Neuronal stem cell (in vitro differentiated cells): ENCODE measurements around the gene MARS1.

Experiments
- DNase-seq: peaks from one replicate; pipeline ENCODE4 v3.0.0-alpha.2; 2013; ENCODE audit warnings: low spot score
- H2AFZ ChIP-seq: one replicate; pipeline ENCODE4 v1.6.1; 2013; ENCODE audit warnings: mild to moderate bottlenecking, low read length, inconsistent platforms
- H2AK5ac ChIP-seq: 2 replicates; pipeline ENCODE4 v1.6.1; 2013; ENCODE audit warnings: low read depth, mild to moderate bottlenecking, inconsistent platforms, low read length, moderate library complexity, mixed read lengths
- H2BK120ac ChIP-seq: 2 replicates; pipeline ENCODE4 v1.6.1; 2013; ENCODE audit warnings: low read depth, mild to moderate bottlenecking, inconsistent platforms, low read length, moderate library complexity, mixed read lengths
- H2BK12ac ChIP-seq: one replicate; pipeline ENCODE4 v1.6.1; 2013; ENCODE audit warnings: low read length, inconsistent platforms
- H2BK15ac ChIP-seq: 2 replicates; pipeline ENCODE4 v1.6.1; 2013; ENCODE audit warnings: mild to moderate bottlenecking, low read length, inconsistent platforms, mixed read lengths
- H2BK5ac ChIP-seq: one replicate; pipeline ENCODE4 v1.6.1; 2013; ENCODE audit warnings: inconsistent platforms, mild to moderate bottlenecking, low read length, moderate library complexity
- H3K14ac ChIP-seq: one replicate; pipeline ENCODE4 v1.6.1; 2013; ENCODE audit warnings: low read length, inconsistent platforms
- H3K18ac ChIP-seq: 2 replicates; pipeline ENCODE4 v1.6.1; 2013; ENCODE audit warnings: low read length, inconsistent platforms
- H3K23ac ChIP-seq: 2 replicates; pipeline ENCODE4 v1.6.1; 2013; ENCODE audit warnings: low read depth, mild to moderate bottlenecking, mixed read lengths, low read length, inconsistent platforms; ENCODE audit not compliant: poor library complexity
- H3K27ac ChIP-seq: replicated peaks from 3 replicates; pipeline ENCODE4 v1.5.1; 2013; ENCODE audit warnings: low read length, inconsistent platforms
- H3K27me3 ChIP-seq, 3 experiments: 2 replicates each; pipeline ENCODE4 v1.6.1; 2013; ENCODE audit warnings: low read length in 3 of 3, mild to moderate bottlenecking in 2 of 3, inconsistent platforms in 1 of 3, low read depth in 1 of 3, mixed read lengths in 1 of 3, moderate library complexity in 1 of 3; ENCODE audit not compliant: control insufficient read depth in 3 of 3, insufficient read depth in 3 of 3
- H3K36me3 ChIP-seq, 2 donors: replicated peaks in 1 of 2; 2 replicates each; pipeline ENCODE4 v1.6.1; 2013; ENCODE audit warnings: low read length in 2 of 2; ENCODE audit not compliant: control insufficient read depth in 2 of 2, insufficient read depth in 2 of 2
- H3K4ac ChIP-seq: 2 replicates; pipeline ENCODE4 v1.6.1; 2013; ENCODE audit warnings: inconsistent platforms, mild to moderate bottlenecking, low read length, moderate library complexity
- H3K4me1 ChIP-seq, 2 donors: 1 replicate in 1 of 2; 2 replicates in 1 of 2; pipeline ENCODE4 v1.6.1; 2013; ENCODE audit warnings: low read length in 2 of 2, low read depth in 1 of 2; ENCODE audit not compliant: control insufficient read depth in 2 of 2, insufficient read depth in 1 of 2
- H3K4me2 ChIP-seq: one replicate; pipeline ENCODE4 v1.6.1; 2013; ENCODE audit warnings: mild to moderate bottlenecking, low read length, inconsistent platforms; ENCODE audit not compliant: insufficient read depth, poor library complexity, severe bottlenecking
- H3K4me3 ChIP-seq, 2 donors: 2 replicates each; pipeline ENCODE4 v1.5.1; 2013; ENCODE audit warnings: low read length in 2 of 2, mild to moderate bottlenecking in 2 of 2, inconsistent platforms in 1 of 2, moderate library complexity in 1 of 2
- H3K79me1 ChIP-seq: one replicate; pipeline ENCODE4 v1.6.1; 2013; ENCODE audit warnings: low read depth, mild to moderate bottlenecking, inconsistent platforms, low read length, moderate library complexity
- H3K9ac ChIP-seq: one replicate; pipeline ENCODE4 v1.6.1; 2013; ENCODE audit warnings: mild to moderate bottlenecking, low read depth, low read length, inconsistent platforms; ENCODE audit not compliant: poor library complexity
- H3K9me3 ChIP-seq, 2 donors: replicated peaks in 1 of 2; 2 replicates each; pipeline versions ENCODE3 to v1.6.1; 2013; ENCODE audit warnings: low read length in 2 of 2, mild to moderate bottlenecking in 2 of 2, inconsistent platforms in 1 of 2, low read depth in 1 of 2, mixed read lengths in 1 of 2, moderate library complexity in 1 of 2; ENCODE audit not compliant: control insufficient read depth in 2 of 2, insufficient read depth in 1 of 2
- H4K8ac ChIP-seq: one replicate; pipeline ENCODE4 v1.6.1; 2013; ENCODE audit warnings: low read depth, mild to moderate bottlenecking, inconsistent platforms, low read length, moderate library complexity
- H4K91ac ChIP-seq: one replicate; pipeline ENCODE4 v1.6.1; 2013; ENCODE audit warnings: low read length, low read depth, mild to moderate bottlenecking, inconsistent platforms; ENCODE audit not compliant: poor library complexity
- WGBS, 2 donors: extraction: QIAGEN DNeasy Blood & Tissue Kit; methylation state at CpG; one replicate each; pipeline ENCODE4 v1.1.7; 2013; ENCODE audit warnings: missing lambda C conversion rate in 2 of 2, mixed read lengths in 1 of 2; ENCODE audit not compliant: insufficient read length in 2 of 2, insufficient replicate concordance in 1 of 2; ENCODE audit errors: extremely low coverage in 2 of 2; 5-methylcytosine and 5-hydroxymethylcytosine counted together

Gene MARS1

GRCh38 chr12:57534250-57534649, 46.4 kb downstream of the MARS1 start:
- Histone ChIP-seq H3K4me1 (no peaks in the 10 kb centered on the region), H2AK5ac (no peak overlapping the region), H3K27me3 (no peaks in the 10 kb centered on the region), H3K36me3 (peaks cover 51 to 93% of the 10 kb centered on the region in 2 donors), H3K4me3 (no peak overlapping the region), H3K9ac (no peak overlapping the region), H2AFZ (no peak overlapping the region), H2BK15ac (no peak overlapping the region), H3K27ac (no peak overlapping the region), H3K4me2 (no peak overlapping the region), H3K23ac (no peak overlapping the region), H3K79me1 (no peaks in the 10 kb centered on the region), H3K14ac (no peak overlapping the region), H2BK5ac (no peak overlapping the region), H3K4ac (no peak overlapping the region), H4K91ac (no peak overlapping the region), H2BK12ac (no peak overlapping the region), H4K8ac (no peak overlapping the region), H3K18ac (no peak overlapping the region), H3K9me3 (no peaks in the 10 kb centered on the region), H2BK120ac (no peak overlapping the region)
- WGBS, 2 donors = no CpG with 5 or more reads among the region's 5 CpGs
- DNase-seq = no peak

GRCh38 chr12:57534991-57535543, 47.2 kb downstream of the MARS1 start:
- H4K91ac ChIP-seq = no peak overlapping the region
- no peaks in the 10 kb centered on the region for H3K79me1 ChIP-seq
- H2BK15ac ChIP-seq = no peak overlapping the region
- peaks cover 48 to 93% of the 10 kb centered on the region in 2 donors for H3K36me3 ChIP-seq
- H2BK12ac ChIP-seq = no peak overlapping the region
- no peak overlapping the region for H3K23ac ChIP-seq
- H3K9ac ChIP-seq = no peak overlapping the region
- no peak overlapping the region for H3K4me2 ChIP-seq
- no peak overlapping the region for H2AFZ ChIP-seq
- WGBS, 2 donors = no CpG with 5 or more reads among the region's 3 CpGs
- no peak overlapping the region for H3K27ac ChIP-seq
- no peaks in the 10 kb centered on the region for H3K27me3 ChIP-seq
- H3K4me1 ChIP-seq = no peaks in the 10 kb centered on the region
- DNase-seq = no peak
- H3K4ac ChIP-seq = no peak overlapping the region
- no peaks in the 10 kb centered on the region for H3K9me3 ChIP-seq
- no peak overlapping the region for H4K8ac ChIP-seq
- H2BK120ac ChIP-seq = no peak overlapping the region
- no peak overlapping the region for H2AK5ac ChIP-seq
- H3K4me3 ChIP-seq = no peak overlapping the region
- no peak overlapping the region for H3K14ac ChIP-seq
- H2BK5ac ChIP-seq = no peak overlapping the region
- H3K18ac ChIP-seq = no peak overlapping the region

GRCh38 chr12:57535764-57536596, 48.1 kb downstream of the MARS1 start:
- no peak overlapping the region for H3K14ac ChIP-seq
- no peak overlapping the region for H4K8ac ChIP-seq

DNA sequence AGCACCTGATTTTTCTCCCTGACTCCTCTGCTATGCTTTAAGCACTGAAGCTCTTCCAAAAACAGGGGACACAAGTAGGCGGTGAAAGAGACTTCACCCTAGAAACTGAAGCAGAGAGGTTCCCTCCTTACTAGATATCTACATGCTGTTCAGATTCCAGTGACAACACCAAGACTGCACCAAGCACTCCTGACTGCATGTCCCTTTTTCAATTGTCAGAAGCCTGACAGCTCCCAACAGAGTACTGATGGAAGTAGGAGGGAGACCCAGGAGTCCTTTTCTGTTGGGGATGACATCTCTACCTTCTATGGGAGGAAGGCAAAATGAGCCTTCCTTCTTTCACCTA, 48.7 kb downstream of the MARS1 start:
- H3K4ac ChIP-seq = no peak overlapping the region
- no peaks in the 10 kb centered on the region for H3K9me3 ChIP-seq
- H3K4me3 ChIP-seq = no peak overlapping the region
- WGBS, 2 donors = no CpG with 5 or more reads among the region's 1 CpG
- no peak overlapping the region for H2BK120ac ChIP-seq
- H3K14ac ChIP-seq = no peak overlapping the region
- peaks cover 0 to 4% of the 10 kb centered on the region in 2 donors for H3K4me1 ChIP-seq
- no peaks in the 10 kb centered on the region for H3K79me1 ChIP-seq
- H3K27me3 ChIP-seq = no peaks in the 10 kb centered on the region
- no peak overlapping the region for H4K91ac ChIP-seq
- H4K8ac ChIP-seq = no peak overlapping the region
- H3K27ac ChIP-seq = no peak overlapping the region
- no peak overlapping the region for H3K18ac ChIP-seq
- no peak overlapping the region for H2AK5ac ChIP-seq
- no peak for DNase-seq
- H3K4me2 ChIP-seq = no peak overlapping the region
- H2BK12ac ChIP-seq = no peak overlapping the region
- no peak overlapping the region for H2AFZ ChIP-seq
- H3K36me3 ChIP-seq = peaks cover 39 to 93% of the 10 kb centered on the region in 2 donors
- no peak overlapping the region for H2BK5ac ChIP-seq
- no peak overlapping the region for H3K23ac ChIP-seq
- no peak overlapping the region for H2BK15ac ChIP-seq
- H3K9ac ChIP-seq = no peak overlapping the region

More at GRCh38 chr12:57535764-57536596, 48.1 kb downstream of the MARS1 start:
- DNase-seq = no peak
- Histone ChIP-seq H3K27ac (no peak overlapping the region), H3K4me1 (peaks cover 0 to under 1% of the 10 kb centered on the region in 2 donors), H2AFZ (no peak overlapping the region), H3K9me3 (no peaks in the 10 kb centered on the region), H2BK120ac (no peak overlapping the region), H3K23ac (no peak overlapping the region), H3K4me3 (no peak overlapping the region), H3K4me2 (no peak overlapping the region), H2BK15ac (no peak overlapping the region), H3K36me3 (peaks cover 43 to 93% of the 10 kb centered on the region in 2 donors), H3K27me3 (no peaks in the 10 kb centered on the region), H4K91ac (no peak overlapping the region), H2AK5ac (no peak overlapping the region), H2BK5ac (no peak overlapping the region), H3K9ac (no peak overlapping the region), H2BK12ac (no peak overlapping the region), H3K79me1 (no peaks in the 10 kb centered on the region), H3K18ac (no peak overlapping the region), H3K4ac (no peak overlapping the region)
- WGBS, 2 donors = no CpG with 5 or more reads among the region's 6 CpGs
